Left ventricle myocardium inferior (tissue), 1 donor: Measurements from ENCODE around the gene ACTR3. TPM values are rescaled to one million over a fixed set of nuclear protein-coding genes. Genes with fewer than 3 reads are reported as not detected.
A peak's percentile ranks its signal among the peaks of the same experiment; 100 is the strongest.
"Not testable (repeated sequence)": the region's sequence is repeated elsewhere in the genome, so short reads cannot be mapped to it uniquely, and the experiment has no call there.

Experiments
- DNase-seq: peaks from one replicate; pipeline ENCODE4 v3.0.0-alpha.2; 2020
- H3K27ac ChIP-seq: fragments of 200-600 bp; replicated peaks from 2 replicates; pipeline ENCODE4 v1.8.0; 2021
- H3K27me3 ChIP-seq: fragments of 200-600 bp; 2 replicates; pipeline ENCODE4 v1.8.0; 2021; ENCODE audit warnings: low read depth
- H3K36me3 ChIP-seq: fragments of 200-600 bp; 2 replicates; pipeline ENCODE4 v1.8.0; 2021
- H3K4me1 ChIP-seq: fragments of 200-600 bp; 2 replicates; pipeline ENCODE4 v1.8.0; 2021
- H3K4me3 ChIP-seq: fragments of 200-600 bp; 2 replicates; pipeline ENCODE4 v1.8.0; 2021; ENCODE audit warnings: mild to moderate bottlenecking, moderate library complexity
- H3K9me3 ChIP-seq: fragments of 200-600 bp; replicated peaks from 2 replicates; pipeline ENCODE4 v1.8.0; 2021
- intact Hi-C: fragments of 100-400 bp; cut with micrococcal nuclease; formaldehyde crosslinking; loops from one replicate; pipeline ENCODE4 v1.11.0; 2022
- long read RNA-seq: library from polyadenylated mRNA; unstranded; transcript quantifications from one replicate; pipeline ENCODE4 v2.0.0, GENCODE V29; 2021
- total RNA-seq: library from RNA; stranded (reverse); fragmentation: NEBNext Ultra II Directional; extraction: Animal tissue kit (Norgen Biotek cat#: 25700); gene quantifications from one replicate; pipeline ENCODE4 v1.2.1, GENCODE V29; 2021
- TF ChIP-seq, protein P1 (sequence below): fragments of 200-600 bp; IDR thresholded peaks from 2 replicates; pipeline ENCODE4 v1.8.0; 2021; ENCODE audit warnings: antibody characterized with exemption, mild to moderate bottlenecking, borderline replicate concordance
- donor health status: DM: no; HTN: yes; CAD: no; lungs with severe emphysema.

ACTR3 gene
- total RNA-seq: 108 TPM
- long read RNA-seq, full-length matches to known transcripts: 20 of 28 reads
- long read RNA-seq, partial matches to known transcripts: 6 of 28 reads
- long read RNA-seq, other reads (novel, unspliced or antisense): 2 of 28 reads

DNA sequence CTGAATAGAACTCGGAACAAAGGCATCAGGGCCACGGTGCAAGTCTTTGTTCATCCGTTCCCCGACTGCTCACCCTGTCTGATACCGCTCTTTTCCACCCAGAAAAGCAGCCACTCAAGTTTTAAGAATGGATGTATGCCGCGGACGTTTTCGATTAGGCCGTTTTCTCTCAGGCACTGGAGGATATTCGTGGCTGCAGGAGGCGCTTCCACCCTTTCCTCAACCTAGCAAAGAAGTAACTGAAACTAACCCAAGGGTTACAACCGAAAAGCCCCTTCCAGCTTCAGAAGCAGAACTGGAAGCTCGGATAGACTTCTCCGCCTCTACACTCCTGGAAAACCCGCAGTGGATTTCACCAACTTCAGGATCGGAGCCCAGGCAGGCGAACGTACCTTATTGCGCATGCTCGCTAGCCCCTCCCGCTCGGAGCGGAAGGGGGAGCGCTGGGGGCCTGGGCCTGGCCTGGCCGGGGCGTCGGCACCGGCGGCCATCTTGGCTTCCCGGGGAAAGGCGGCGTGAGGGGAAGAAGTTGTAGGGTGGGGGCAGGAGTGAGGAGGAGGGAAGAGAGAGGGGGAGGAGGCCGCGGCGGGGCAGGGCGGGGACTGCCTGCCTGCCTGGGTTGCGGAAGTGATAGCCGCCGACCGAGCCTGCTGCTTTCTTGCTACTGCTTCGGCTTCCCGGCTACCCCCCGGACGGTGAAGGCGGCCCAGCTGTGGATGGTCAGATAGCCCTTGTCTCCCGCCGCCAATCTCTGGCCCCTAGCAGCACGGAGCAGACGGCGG is at the start of gene ACTR3:
Gene ACTR3, plus strand, starts transcription at position 619 of the 782 bp plus-strand sequence. CDS start 191 bp downstream, outside the sequence.
- Histone ChIP-seq H3K27me3 (no peaks in the 10 kb centered on the region), H3K4me3 (peak within 1 kb of the TSS; percentile 95), H3K36me3 (no peaks in the 10 kb centered on the region), H3K9me3 (no peaks in the 10 kb centered on the region), H3K4me1 (peaks cover 79% of the 10 kb centered on the region), H3K27ac (peak within 1 kb of the TSS; percentile 97)
- intact Hi-C loops: loop anchor here (10.0 kb wide), 1 partner anchor 135 kb away; the partner anchor contains the start of gene SLC35F5
- peak; percentile 97 for DNase-seq
- TF ChIP-seq, protein P1, sequence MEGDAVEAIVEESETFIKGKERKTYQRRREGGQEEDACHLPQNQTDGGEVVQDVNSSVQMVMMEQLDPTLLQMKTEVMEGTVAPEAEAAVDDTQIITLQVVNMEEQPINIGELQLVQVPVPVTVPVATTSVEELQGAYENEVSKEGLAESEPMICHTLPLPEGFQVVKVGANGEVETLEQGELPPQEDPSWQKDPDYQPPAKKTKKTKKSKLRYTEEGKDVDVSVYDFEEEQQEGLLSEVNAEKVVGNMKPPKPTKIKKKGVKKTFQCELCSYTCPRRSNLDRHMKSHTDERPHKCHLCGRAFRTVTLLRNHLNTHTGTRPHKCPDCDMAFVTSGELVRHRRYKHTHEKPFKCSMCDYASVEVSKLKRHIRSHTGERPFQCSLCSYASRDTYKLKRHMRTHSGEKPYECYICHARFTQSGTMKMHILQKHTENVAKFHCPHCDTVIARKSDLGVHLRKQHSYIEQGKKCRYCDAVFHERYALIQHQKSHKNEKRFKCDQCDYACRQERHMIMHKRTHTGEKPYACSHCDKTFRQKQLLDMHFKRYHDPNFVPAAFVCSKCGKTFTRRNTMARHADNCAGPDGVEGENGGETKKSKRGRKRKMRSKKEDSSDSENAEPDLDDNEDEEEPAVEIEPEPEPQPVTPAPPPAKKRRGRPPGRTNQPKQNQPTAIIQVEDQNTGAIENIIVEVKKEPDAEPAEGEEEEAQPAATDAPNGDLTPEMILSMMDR: no peak

DNA sequence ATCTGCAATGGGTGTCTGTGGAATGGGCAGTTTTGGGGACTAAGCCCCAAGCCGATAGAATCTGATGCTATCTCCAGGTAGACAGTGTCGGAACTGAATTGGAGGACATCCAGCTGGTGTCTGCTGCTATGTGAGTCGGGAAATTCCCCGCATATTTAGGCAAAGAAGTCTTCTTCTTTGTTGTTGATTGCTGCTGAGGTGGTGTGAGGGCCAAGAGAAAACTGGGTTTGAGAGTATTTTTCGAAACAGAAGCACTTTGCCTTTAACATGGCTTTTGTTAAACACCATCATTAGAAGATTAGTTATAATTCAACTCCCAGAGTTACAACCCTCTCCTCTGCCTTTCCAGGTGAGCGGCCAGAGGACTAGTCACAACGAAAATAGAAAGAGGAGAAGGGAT is 49.4 kb upstream of the ACTR3 start:
- no peaks in the 10 kb centered on the region for H3K4me1 ChIP-seq
- no peaks in the 10 kb centered on the region for H3K27me3 ChIP-seq
- no peak overlapping the region for H3K4me3 ChIP-seq
- intact Hi-C loops: no loop called here
- TF ChIP-seq, protein P1: no peak
- no peaks in the 10 kb centered on the region for H3K36me3 ChIP-seq
- H3K27ac ChIP-seq: no peak overlapping the region
- H3K9me3 ChIP-seq: no peaks in the 10 kb centered on the region
- no peak for DNase-seq

DNA sequence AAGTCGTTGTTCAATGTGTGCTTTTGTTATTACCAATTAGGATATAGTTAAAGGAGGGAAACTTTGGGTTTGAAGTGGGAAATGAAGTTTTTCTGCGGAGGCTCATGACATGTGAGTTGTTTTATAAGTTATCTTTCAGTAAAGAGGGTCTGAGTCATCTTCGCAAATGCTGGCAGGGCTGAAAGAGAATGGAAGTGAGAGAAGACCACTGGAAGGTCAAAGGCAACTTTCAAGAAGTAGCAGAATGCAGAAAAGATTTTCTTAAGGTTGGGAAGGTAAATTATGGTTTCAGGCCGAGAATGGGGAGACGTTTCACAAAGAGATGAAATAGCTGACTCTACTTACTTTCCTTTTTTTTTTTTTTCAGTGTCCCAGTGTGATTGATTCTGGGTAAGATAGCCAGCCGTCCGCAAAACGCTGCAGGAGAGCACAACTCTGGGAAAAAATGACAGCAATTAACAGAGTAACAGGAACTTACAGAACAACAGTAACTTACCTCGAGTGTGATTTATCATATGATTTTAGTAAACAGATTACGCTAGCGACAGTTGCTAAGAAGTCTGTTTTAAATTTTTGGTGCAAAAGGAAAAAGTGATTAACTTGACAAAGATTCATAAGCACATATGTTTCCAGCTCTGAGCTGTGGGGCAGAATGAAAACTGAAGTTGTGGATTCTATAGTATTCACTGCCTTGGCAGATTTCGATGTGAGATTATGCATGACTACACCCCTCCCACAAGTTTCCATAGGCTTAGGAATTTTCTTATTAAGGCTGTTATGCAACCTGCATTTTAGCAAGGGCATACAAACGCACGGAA is 46.8 kb upstream of the ACTR3 start:
- H3K4me3 ChIP-seq: no peak overlapping the region
- no peaks in the 10 kb centered on the region for H3K9me3 ChIP-seq
- H3K27ac ChIP-seq: no peak overlapping the region
- H3K36me3 ChIP-seq: no peaks in the 10 kb centered on the region
- intact Hi-C loops: no loop called here
- no peaks in the 10 kb centered on the region for H3K4me1 ChIP-seq
- no peak for DNase-seq
- H3K27me3 ChIP-seq: no peaks in the 10 kb centered on the region
- TF ChIP-seq, protein P1: no peak

DNA sequence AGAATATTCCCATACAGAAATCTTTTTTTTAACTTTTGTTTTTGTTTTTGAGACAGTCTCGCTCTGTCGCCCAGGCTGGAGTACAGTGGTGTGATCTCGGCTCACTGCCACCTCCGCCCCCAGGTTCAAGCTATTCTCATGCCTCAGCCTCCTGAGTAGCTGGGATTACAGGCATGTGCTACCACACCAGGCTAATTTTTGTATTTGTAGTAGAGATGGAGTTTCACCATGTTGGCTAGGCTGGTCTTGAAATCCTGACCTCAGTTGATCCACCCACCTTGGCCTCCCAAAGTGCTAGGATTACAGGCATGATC is 46.2 kb upstream of the ACTR3 start:
- H3K4me1 ChIP-seq, intact Hi-C loops, H3K36me3 ChIP-seq, DNase-seq, H3K9me3 ChIP-seq, H3K4me3 ChIP-seq, H3K27me3 ChIP-seq, H3K27ac ChIP-seq: not testable (repeated sequence)

DNA sequence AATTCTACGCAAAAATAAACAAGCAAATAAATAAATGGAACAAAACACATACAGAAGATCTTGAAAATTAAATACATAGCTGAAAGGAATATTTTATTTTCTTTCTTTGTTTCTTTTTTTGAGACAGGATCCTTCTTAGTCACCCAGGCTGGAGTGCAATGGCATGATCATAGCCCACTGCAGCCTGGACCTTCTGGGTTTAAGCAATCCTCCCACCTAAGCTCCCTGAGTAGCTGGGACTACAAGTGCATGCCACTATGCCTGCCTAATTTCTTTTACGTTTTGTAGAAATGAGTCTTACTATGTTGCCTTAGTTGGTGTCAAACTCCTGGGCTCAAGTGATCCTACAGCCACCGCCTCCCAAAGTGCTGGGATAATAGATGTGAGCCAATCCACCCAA is 44.6 kb upstream of the ACTR3 start:
- Histone ChIP-seq H3K4me3 (no peak overlapping the region), H3K27me3 (no peaks in the 10 kb centered on the region), H3K27ac (no peak overlapping the region), H3K4me1 (no peaks in the 10 kb centered on the region), H3K36me3 (no peaks in the 10 kb centered on the region), H3K9me3 (no peaks in the 10 kb centered on the region)
- TF ChIP-seq, protein P1: no peak
- no peak for DNase-seq
- intact Hi-C loops: no loop called here

DNA sequence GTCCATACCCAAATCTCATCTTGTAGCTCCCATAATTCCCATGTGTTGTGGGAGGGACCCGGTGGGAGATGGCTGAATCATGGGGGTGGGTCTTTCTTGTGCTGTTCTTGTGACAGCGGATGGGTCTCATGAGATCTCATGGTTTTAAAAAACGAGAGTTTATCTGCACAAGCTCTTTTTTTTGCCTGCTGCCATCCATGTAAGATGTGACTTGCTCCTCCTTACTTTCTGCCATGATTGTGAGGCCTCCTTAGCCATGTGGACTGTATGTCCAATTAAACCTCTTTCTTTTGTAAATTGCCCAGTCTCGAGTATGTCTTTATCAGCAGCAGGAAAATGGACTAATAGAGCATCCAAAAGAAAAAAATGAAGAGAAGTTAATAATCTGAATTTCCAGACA is 44.1 kb upstream of the ACTR3 start:
- H3K9me3 ChIP-seq, DNase-seq, H3K27ac ChIP-seq, H3K36me3 ChIP-seq, intact Hi-C loops, H3K27me3 ChIP-seq, H3K4me3 ChIP-seq, H3K4me1 ChIP-seq: not testable (repeated sequence)
